ENCODE data around the gene MRPL45.

Gene MRPL45

DNA sequence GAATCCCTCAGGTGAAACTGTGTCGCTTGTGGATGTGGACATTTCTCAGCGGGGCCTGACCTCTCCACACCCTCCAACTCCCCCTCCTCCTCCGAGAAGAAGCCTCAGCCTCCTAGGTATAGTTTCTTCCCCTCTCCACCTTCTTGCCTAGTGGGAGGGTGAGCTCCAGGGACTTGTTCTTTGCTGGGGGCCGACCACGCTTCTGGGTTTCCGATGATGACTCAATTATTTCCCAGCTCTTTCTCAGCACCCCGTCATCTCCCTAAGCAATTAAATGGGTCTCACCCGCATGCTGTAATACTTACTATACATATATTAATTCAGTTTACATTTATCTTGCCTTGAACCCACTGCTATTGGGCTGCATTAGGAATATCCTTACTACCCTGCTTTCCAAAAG, 67.8 kb downstream of the MRPL45 start:
- Histone ChIP-seq H3K4me3 (no peak overlapping the region), H3K27ac (no peak overlapping the region)

DNA sequence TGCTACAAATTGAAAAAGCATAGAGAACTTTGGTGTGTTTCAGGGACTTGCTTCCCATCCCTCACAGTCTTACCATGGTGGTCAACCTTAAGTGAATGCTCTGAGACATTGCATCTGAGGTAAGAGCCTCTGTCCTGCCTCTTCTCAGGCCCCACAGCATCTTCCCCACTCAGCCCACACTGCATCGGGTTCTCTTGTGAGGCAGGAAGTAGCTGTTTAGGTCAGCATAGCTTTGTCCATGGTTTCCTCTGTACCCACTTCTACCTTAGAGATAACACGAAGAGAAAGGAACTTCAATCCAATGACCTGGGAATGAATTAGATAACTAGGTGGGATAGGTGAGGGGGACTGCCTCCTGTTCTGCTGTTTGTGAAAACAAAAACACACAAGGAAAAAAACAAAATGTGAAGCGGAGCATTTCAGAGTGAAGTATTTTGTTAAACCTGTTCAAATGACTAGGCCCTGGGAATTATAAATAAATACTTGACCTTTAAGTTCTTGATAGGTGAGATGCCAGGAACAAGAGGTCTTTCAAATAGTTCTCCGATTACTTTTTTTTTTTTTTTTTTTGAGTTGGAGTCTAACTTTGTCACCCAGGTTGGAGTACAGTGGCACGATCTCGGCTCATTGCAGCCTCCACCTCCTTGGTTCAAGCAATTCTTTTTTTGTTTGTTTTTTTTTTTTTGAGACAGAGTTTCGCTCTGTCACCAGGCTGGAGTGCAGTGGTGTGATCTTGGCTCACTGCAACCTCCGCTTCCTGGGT, 72.3 kb downstream of the MRPL45 start:
- Histone ChIP-seq H3K27ac (no peak overlapping the region), H3K4me3 (no peak overlapping the region)

All from skin epidermis (tissue), 12 donors.